Measurements from ENCODE around the gene CCM2.

The CCM2 gene

GRCh38 chr7:45037876-45038275, 37.9 kb downstream of the CCM2 start:
- DNase-seq = no peak

GRCh38 chr7:45039106-45039505, 39.1 kb downstream of the CCM2 start:
- DNase-seq = no peak

GRCh38 chr7:45044338-45044737, 44.3 kb downstream of the CCM2 start:
- DNase-seq = no peak

- DNase-seq = no peak
Observed at GRCh38 chr7:45048748-45049147, 48.7 kb downstream of the CCM2 start.

GRCh38 chr7:45050198-45050597, 50.2 kb downstream of the CCM2 start:
- DNase-seq = no peak

GRCh38 chr7:45052011-45052410, 52.0 kb downstream of the CCM2 start:
- DNase-seq = no peak

- no peak for DNase-seq
Observed at GRCh38 chr7:45053401-45053800, 53.4 kb downstream of the CCM2 start.

- DNase-seq = no peak
Observed at GRCh38 chr7:45053941-45054340, 53.9 kb downstream of the CCM2 start.

- DNase-seq = no peak
Observed at GRCh38 chr7:45054442-45054841, 54.4 kb downstream of the CCM2 start.

GRCh38 chr7:45055016-45055415, 55.0 kb downstream of the CCM2 start:
- no peak for DNase-seq

- no peak for DNase-seq
Observed at GRCh38 chr7:45055594-45056219, 55.7 kb downstream of the CCM2 start.

GRCh38 chr7:45057878-45058277, 57.9 kb downstream of the CCM2 start:
- DNase-seq = no peak

GRCh38 chr7:45060295-45060694, 60.3 kb downstream of the CCM2 start:
- DNase-seq = no peak

- DNase-seq = no peak
Observed at GRCh38 chr7:45061352-45061751, 61.4 kb downstream of the CCM2 start.

- DNase-seq = no peak
Observed at GRCh38 chr7:45061806-45062425, 61.9 kb downstream of the CCM2 start.

- no peak for DNase-seq
Observed at GRCh38 chr7:45064047-45064725, 64.2 kb downstream of the CCM2 start.

- DNase-seq = no peak
Observed at GRCh38 chr7:45065031-45065995, 65.3 kb downstream of the CCM2 start.

- DNase-seq = no peak
Observed at GRCh38 chr7:45066409-45066808, 66.4 kb downstream of the CCM2 start.

- DNase-seq = no peak
Observed at GRCh38 chr7:45067582-45067981, 67.6 kb downstream of the CCM2 start.

- no peak for DNase-seq
Observed at GRCh38 chr7:45068236-45069023, 68.4 kb downstream of the CCM2 start.

GRCh38 chr7:45069444-45070253, 69.6 kb downstream of the CCM2 start:
- no peak for DNase-seq

- DNase-seq = no peak
Observed at GRCh38 chr7:45070254-45070642, 70.2 kb downstream of the CCM2 start.
